ENCODE measurements around the gene PDCD2. TPM values are rescaled to one million over a fixed set of nuclear protein-coding genes. Genes with fewer than 3 reads are reported as not detected.

PDCD2 gene
- total RNA-seq, 1 experiment from 2014 or later, result 73.0 TPM

- H3K9me3 ChIP-seq, result no peaks in the 10 kb centered on the region
- no peak for DNase-seq
- no peaks in the 10 kb centered on the region for H3K36me3 ChIP-seq (ENCODE audit: control insufficient read depth, insufficient read depth, low read length)
- CTCF ChIA-PET, result no interaction called here
- intact Hi-C loops (cut with micrococcal nuclease; ENCODE audit: unreplicated experiment), result no loop called here
- POLR2A ChIA-PET, result no interaction called here
- no peaks in the 10 kb centered on the region for H3K4me1 ChIP-seq
- no peak for TF ChIP-seq CTCF (IDR thresholded peaks at IDR 0.05; ENCODE audit: insufficient read depth in 1 of 2, low read depth in 1 of 2, low read length in 1 of 2, severe bottlenecking in 1 of 2, unreplicated experiment in 1 of 2)
- Mint-ChIP-seq H3K4me3 (ENCODE audit: unreplicated experiment) (no peak overlapping the region), H3K27ac (ENCODE audit: unreplicated experiment) (no peak overlapping the region), H3K27me3 (ENCODE audit: insufficient read depth, unreplicated experiment) (peaks cover 11% of the 10 kb centered on the region), H3K9me3 (ENCODE audit: unreplicated experiment) (no peaks in the 10 kb centered on the region), H3K36me3 (ENCODE audit: insufficient read depth, unreplicated experiment) (no peaks in the 10 kb centered on the region), H3K4me1 (ENCODE audit: low read depth, unreplicated experiment) (no peaks in the 10 kb centered on the region)
- no peak overlapping the region for H3K4me3 ChIP-seq (ENCODE audit: low read depth, low read length)
- BruUV-seq (replicated peaks), result no TSS peak
- H3K27me3 ChIP-seq (replicated peaks; ENCODE audit: control insufficient read depth, insufficient read depth, low read length), result no peaks in the 10 kb centered on the region
These were observed 21.3 kb upstream of the PDCD2 start for GRCh38 chr6:170605574-170606259.

- no TSS peak for BruUV-seq (replicated peaks)
- intact Hi-C loops (cut with micrococcal nuclease; ENCODE audit: unreplicated experiment), result no loop called here
- no peak for DNase-seq
These were observed 12.8 kb upstream of the PDCD2 start for GRCh38 chr6:170597278-170597677.

GRCh38 chr6:170596426-170596825 lies 12.0 kb upstream of the PDCD2 start:
- CTCF ChIA-PET, result no interaction called here
- Mint-ChIP-seq H3K27ac (ENCODE audit: unreplicated experiment) (no peak overlapping the region), H3K4me3 (ENCODE audit: unreplicated experiment) (no peak overlapping the region), H3K4me1 (ENCODE audit: low read depth, unreplicated experiment) (no peaks in the 10 kb centered on the region), H3K36me3 (ENCODE audit: insufficient read depth, unreplicated experiment) (no peaks in the 10 kb centered on the region), H3K27me3 (ENCODE audit: insufficient read depth, unreplicated experiment) (peaks cover 7% of the 10 kb centered on the region), H3K9me3 (ENCODE audit: unreplicated experiment) (peaks cover 17% of the 10 kb centered on the region)
- Histone ChIP-seq H3K4me1 (no peaks in the 10 kb centered on the region), H3K27me3 (replicated peaks; ENCODE audit: control insufficient read depth, insufficient read depth, low read length) (no peaks in the 10 kb centered on the region), H3K36me3 (ENCODE audit: control insufficient read depth, insufficient read depth, low read length) (no peaks in the 10 kb centered on the region), H3K9me3 (peaks cover 7% of the 10 kb centered on the region; the same call in 1 of the 2 replicates), H3K4me3 (ENCODE audit: low read depth, low read length) (no peak overlapping the region)
- no TSS peak for BruUV-seq (replicated peaks)
- DNase-seq, result no peak
- POLR2A ChIA-PET, result no interaction called here
- TF ChIP-seq CTCF (IDR thresholded peaks at IDR 0.05; ENCODE audit: insufficient read depth in 1 of 2, low read depth in 1 of 2, low read length in 1 of 2, severe bottlenecking in 1 of 2, unreplicated experiment in 1 of 2), result no peak
- intact Hi-C loops (cut with micrococcal nuclease; ENCODE audit: unreplicated experiment), result no loop called here

More at GRCh38 chr6:170597278-170597677, 12.8 kb upstream of the PDCD2 start:
- CTCF ChIA-PET, result no interaction called here
- no peak for TF ChIP-seq CTCF (IDR thresholded peaks at IDR 0.05; ENCODE audit: insufficient read depth in 1 of 2, low read depth in 1 of 2, low read length in 1 of 2, severe bottlenecking in 1 of 2, unreplicated experiment in 1 of 2)
- Histone ChIP-seq H3K4me3 (ENCODE audit: low read depth, low read length) (no peak overlapping the region), H3K9me3 (no peaks in the 10 kb centered on the region), H3K36me3 (ENCODE audit: control insufficient read depth, insufficient read depth, low read length) (no peaks in the 10 kb centered on the region), H3K27me3 (replicated peaks; ENCODE audit: control insufficient read depth, insufficient read depth, low read length) (no peaks in the 10 kb centered on the region), H3K4me1 (no peaks in the 10 kb centered on the region)
- POLR2A ChIA-PET, result no interaction called here
- H3K27ac Mint-ChIP-seq (ENCODE audit: unreplicated experiment), result no peak overlapping the region
- H3K4me3 Mint-ChIP-seq (ENCODE audit: unreplicated experiment), result no peak overlapping the region
- peaks cover 8% of the 10 kb centered on the region for H3K9me3 Mint-ChIP-seq (ENCODE audit: unreplicated experiment)
- H3K36me3 Mint-ChIP-seq (ENCODE audit: insufficient read depth, unreplicated experiment), result no peaks in the 10 kb centered on the region
- H3K4me1 Mint-ChIP-seq (ENCODE audit: low read depth, unreplicated experiment), result no peaks in the 10 kb centered on the region
- H3K27me3 Mint-ChIP-seq (ENCODE audit: insufficient read depth, unreplicated experiment), result peaks cover 7% of the 10 kb centered on the region

Data from Caco-2 (cell line).